GM19238 (cell line): Measurements from ENCODE around the gene IGFBP7.

ENCODE experiments used
- DNase-seq: peaks from one replicate; pipeline ENCODE4 v3.0.0; 2011; ENCODE audit warnings: low spot score; ENCODE audit not compliant: insufficient read length

The IGFBP7 gene, protein sequence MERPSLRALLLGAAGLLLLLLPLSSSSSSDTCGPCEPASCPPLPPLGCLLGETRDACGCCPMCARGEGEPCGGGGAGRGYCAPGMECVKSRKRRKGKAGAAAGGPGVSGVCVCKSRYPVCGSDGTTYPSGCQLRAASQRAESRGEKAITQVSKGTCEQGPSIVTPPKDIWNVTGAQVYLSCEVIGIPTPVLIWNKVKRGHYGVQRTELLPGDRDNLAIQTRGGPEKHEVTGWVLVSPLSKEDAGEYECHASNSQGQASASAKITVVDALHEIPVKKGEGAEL

DNA sequence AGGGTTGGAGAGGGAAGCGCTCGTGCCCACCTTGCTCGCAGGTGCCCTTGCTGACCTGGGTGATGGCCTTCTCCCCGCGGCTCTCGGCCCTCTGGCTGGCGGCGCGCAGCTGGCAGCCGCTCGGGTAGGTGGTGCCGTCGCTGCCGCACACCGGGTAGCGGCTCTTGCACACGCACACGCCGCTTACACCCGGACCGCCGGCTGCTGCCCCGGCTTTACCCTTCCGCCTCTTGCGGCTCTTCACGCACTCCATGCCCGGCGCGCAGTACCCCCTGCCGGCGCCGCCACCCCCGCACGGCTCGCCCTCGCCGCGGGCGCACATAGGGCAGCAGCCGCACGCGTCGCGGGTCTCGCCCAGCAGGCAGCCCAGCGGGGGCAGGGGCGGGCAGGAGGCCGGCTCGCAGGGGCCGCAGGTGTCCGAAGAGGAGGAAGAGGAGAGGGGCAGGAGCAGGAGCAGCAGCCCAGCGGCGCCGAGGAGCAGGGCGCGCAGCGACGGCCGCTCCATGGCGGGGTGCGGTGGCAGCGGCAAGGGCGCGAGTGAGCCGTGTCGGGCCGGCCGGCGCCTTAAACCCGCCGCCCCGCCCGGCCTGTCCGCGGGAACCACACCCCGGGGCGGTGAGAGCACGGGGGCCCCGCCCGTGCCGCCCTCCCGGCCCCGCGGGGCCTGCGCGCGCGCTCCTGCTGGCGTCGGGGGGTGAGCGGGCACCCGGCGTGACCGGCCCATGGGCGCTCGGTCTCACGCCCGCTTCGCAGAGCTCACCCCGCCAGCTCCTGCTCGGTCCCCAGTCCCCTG lies at the start of gene IGFBP7:
TSS of gene IGFBP7 (minus strand) at position 539 of the 793 bp plus-strand sequence. CDS start at position 505, 34 bp downstream.
- peak; percentile 23 for DNase-seq

DNA sequence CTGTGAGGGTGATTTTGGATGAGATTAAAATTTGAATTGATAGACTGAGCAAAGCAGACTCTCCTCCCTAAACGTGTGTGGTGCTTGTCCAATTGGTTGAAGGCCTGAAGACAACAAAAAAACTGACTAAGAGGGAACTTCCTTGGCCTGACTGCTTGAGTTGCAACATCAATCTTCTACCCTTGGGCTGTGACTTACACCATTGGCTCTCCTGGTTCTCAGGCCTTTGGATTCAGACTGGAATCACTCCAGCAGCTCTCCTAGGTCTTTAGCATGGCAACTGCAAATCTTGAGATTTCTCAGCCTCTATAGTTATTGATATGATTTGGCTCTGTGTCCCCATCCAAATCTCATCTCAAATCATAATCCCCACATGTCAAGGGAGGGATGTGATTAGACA lies 49.7 kb upstream of the IGFBP7 start:
- DNase-seq = no peak

DNA sequence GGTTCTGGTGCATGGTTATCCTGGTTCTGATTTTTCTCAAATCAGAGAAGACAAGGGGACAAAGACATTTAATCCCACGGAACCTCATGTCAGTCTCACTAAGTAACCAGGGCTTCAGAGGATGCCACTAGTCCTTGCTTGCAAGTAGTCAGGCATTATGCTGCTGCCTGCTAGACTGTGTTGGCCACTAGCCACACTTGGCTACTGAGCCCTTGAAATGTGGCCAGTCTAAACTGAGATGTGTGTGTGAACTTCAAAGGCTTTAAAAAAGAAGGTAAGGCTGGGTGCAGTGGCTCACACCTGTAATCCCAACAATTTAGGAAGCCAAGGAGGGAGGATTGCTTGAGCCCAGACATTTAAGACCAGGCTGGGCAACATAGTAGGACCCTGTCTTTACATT lies 48.6 kb upstream of the IGFBP7 start:
- no peak for DNase-seq

DNA sequence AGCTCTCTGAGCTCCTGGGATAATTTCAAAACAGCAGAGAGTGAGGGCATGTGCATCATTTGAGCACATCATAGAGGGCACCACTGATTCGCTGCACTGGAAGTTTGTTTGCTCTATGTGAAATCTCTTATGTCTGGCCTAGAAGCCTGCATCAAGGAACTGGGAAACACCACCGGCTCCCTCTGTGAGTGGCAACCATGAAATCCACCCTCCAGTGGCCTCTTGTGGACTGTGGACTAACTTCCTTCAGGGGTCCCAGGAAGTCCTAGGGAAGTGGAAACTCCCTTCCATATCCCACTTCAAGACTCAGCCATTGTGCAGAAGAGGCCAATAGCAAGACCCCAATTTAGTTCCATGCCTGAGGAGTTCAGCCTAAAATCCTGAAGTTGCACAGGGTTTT lies 48.0 kb upstream of the IGFBP7 start:
- no peak for DNase-seq

DNA sequence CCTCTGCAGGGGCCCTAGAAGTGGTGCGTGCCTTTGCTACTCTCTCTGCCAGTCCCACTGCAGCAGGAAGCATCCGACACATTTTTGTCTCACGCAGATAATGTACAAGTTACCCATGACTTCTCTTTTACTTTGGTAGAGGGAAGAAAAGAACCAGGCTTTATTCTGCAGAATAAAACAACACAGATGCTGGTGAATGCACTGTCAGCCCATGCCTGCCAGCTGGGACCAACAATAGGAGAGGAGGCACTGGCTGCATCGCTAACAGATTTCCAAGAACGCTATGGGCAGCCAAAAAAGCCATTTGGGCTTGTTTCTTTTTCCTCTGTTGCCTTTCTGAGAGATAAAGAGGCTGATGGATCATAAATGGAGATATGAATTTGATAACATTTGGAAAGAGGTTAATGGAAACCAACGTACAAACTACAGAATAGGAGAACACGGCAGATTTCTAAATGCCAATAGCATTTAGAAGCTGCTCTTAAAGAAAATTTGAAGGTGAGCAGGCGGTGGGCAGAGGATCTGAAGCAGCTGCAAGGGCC lies 47.5 kb upstream of the IGFBP7 start:
- DNase-seq = no peak

DNA sequence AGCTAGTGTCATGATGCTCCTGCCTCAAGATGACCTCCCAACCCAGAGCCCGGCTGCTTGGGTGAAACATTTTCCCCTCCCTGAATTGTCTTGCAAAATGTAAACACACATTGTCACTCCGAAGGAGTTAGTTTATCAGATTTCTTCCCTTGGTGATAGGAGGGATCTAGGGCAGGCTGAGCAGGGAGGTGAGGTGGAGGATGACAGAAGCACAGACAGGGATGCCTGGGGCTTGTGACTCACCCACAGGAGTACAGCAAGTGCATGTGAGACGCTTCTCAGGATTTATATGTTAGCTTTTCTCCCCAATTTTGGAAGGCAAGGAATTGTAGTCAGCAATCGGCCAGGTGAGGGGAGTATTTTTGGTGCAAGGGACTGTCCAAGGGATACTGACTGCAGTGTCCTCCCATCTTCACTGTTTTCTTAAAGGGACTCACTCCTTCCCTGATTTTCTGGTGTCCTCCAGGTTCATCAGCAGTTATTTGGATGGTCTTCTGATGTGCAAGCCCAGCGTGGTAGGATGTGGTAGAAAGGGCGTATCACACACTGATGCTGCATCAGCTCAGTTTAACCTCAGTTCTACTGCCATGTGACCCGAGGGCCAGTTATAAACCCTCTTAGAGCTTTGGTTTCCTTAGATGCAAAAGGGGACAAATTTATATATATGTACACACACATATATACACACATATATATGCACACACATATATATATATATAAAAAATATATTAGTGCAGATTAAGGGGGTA lies 46.2 kb upstream of the IGFBP7 start:
- no peak for DNase-seq

DNA sequence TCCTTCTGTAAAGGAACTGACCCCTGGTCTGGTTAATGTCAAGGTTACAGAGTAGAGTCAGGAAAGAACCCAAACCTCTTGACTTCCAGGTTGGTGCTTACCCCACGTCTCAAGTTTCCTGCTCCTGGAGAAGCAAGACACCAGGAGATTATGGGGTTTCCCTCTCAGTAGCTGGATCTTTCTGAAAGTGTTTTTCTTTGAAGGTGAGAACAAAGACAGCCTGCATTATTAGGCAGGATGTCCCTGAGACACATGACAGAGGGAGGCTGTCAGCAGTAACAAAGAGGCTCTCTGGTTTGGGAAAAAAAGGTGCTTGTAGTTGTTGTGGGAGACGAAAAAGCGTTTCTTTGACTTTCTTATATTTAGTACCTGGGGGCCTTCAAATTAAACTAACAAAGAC lies 44.7 kb upstream of the IGFBP7 start:
- DNase-seq = no peak

DNA sequence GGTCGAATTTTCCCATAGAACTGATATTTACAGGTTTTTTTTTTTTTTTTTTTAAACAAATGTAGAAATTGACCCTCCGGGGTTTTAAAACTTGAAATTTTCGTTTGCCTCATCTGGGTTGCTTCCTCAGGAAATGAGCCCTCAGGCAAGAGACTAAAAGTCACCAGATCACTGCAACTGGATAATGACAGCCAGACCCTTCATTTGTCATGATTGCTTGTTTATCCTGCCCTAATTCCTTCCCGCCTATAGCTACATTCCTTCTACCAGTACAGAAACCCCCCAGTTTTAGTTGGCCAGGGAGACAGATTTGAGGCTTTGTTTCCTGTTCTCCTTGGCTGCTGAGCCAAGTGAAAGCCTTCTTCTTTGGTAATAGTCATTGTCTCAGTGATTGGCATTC lies 44.0 kb upstream of the IGFBP7 start:
- DNase-seq = no peak

DNA sequence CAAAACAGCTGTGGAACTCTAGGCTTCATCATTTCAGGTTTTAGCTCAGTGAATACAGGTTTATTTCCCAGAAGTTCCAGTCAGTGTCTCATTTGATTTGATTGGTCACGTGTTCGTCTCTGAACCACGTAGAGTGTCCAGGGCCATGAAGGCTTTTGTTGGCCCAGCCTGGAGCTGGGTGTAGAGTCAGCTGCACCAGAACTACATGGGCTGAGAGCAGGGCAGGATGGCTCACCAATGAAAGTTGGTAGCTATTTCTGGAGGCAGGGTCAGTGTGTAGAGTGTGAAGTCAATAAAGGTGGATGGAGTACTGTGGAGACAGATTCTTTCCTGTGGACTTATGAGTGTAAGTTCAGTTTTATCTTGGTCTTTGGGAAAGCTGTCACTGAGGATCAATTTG lies 43.0 kb upstream of the IGFBP7 start:
- no peak for DNase-seq

DNA sequence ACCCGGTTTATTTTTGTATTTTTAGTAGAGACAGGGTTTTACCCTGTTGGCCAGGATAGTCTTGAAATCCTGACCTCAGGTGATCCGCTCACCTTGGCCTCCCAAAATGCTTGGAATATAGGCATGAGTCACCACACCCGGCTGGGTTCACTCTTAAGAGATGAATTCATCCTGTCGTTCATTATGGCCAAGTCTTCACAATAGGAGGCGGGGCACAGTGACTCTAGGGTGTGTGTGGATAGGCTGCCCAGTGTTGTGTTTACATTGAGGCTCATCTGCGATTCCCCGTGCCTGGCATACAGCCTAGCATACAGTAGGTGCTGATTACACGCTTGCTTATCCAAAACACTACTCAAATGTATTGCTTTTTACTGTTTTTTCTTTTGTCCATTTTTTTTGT lies 41.3 kb upstream of the IGFBP7 start:
- DNase-seq = no peak

DNA sequence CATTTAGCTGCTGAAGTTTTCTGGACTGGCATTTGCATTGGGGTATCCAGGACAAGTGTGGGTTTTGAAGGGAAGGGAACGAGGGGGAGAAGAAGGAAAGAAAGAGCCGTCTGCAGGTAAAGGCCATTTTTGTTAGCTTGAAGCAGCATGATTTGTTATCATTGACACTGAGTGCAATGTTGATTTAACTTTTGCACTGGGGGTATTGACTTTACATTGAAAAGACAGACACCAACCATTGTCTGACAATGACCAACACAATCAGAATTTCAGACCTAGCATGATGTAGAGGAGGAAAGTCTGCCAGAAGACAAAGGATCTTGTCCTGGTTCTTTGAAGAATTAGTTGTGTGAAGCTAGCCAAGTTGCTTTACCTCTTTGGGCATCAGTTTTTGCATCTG lies 39.6 kb upstream of the IGFBP7 start:
- no peak for DNase-seq

DNA sequence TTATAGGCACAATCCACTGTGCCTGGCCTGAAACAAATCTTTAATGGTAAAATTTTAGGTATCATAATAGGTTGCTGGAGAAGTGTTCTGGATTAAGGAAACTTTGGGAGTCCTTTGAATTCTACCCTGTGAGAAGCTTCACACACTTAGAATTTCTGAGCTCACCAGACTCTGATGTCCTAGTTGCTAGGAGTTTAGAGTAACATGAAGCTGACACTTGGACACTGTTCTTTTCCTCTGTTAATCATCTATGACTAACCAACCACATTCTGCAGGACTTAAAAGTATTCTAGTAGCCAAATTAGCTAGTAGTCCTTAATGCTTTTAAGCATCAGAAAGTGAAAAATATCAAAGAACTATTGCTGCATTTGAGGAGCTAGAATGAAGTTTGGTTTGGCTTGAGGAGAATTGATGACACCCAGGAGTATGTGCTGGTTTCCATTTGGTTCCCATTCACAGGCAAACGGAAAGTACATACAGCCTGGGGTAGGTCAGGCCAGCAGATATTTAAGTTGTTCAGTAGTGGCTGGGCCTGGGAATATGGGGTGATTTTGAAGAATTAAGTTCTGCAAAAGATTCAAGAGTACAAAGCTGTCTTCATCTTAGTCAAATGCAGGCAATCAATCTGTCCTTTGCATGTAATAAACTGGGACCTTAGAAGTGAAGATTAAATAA lies 38.8 kb upstream of the IGFBP7 start:
- DNase-seq = no peak

DNA sequence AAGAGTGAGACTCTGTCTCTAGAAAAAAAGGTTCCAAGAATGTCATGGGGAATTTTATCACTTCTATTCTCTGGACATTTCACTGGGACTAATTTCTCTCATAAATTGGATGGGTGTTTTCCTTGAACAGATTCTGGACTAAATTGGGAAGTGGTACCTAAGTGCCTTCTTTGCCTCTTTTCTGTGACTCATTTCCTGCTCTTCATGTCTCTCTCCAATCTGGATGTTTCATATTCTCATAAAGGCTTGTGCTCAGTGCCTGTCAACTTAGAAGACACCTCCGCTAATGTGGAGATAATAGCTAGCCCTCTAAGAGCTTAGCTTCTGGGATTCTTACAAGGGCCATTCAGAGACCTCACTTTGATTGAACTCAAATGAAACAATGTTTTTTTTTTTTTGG lies 38.0 kb upstream of the IGFBP7 start:
- no peak for DNase-seq

DNA sequence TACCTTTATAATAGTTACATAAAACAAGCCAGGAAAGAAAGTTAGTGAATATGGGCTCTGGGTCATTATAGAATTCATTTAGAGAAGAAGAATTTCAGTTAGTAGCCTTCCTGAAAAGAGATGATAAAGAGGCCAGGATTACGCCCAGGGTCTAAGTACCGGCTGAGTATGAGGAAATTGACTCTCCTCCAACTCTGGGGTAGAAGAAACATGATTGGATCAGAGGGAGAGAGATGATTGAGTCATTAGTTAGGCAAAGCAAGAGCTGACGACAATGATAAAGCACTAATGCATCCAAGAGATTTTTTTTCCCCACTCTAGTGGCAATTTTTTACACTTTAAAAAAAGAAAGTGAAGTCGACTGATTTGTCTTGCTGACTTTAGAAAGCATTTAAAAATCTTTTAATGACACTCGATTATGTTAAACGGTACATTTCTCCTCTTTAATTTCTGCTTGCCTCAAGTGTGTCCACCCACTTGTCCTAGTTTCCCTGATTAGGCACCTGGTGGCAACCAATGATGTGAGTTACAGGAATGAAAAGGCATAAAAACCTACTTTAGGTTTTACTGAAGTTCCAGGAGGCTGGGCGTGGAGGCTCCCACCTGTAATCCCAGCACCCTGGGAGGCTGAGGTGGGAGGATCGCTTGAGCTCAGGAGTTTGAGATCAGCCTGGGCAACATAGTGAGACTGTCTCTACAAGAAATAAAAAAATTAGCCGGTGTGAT lies 37.3 kb upstream of the IGFBP7 start:
- DNase-seq = no peak

DNA sequence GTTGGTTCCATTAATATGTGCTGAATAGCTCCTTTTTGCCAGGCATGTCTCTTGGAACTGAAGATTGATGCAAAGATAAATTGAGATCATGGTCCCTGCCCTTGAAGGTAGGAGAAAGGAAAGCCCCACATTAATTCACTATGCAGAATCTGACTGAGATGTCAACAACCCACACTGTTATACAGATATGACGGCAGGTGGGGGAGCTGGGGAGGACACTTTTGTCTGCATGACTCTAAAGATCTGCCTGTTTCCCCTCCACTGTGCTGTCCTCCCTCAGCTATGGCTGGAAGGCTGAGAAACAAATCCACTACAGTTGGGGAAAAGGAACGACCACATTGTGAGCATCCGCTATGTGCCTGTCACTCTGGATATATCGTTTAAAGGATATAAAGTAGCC lies 36.3 kb upstream of the IGFBP7 start:
- no peak for DNase-seq

DNA sequence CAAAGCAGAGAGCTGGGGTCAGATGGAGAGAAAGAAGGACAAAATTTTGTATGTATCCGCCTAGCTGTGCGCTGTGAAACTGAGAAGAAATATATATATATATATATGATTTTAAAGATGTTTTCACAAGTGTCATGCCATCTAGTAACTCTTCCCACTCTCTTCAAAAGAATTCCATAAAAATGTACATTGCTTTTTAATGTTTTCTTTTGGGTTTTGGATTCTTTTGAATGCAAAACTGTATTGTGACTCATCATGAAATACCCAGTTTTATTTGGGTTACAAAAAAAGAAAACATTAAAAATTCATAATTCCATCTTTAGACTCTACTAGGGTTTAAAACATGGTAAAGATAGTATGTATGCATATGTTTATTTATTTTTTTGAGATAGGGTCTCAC lies 34.3 kb upstream of the IGFBP7 start:
- DNase-seq = no peak

DNA sequence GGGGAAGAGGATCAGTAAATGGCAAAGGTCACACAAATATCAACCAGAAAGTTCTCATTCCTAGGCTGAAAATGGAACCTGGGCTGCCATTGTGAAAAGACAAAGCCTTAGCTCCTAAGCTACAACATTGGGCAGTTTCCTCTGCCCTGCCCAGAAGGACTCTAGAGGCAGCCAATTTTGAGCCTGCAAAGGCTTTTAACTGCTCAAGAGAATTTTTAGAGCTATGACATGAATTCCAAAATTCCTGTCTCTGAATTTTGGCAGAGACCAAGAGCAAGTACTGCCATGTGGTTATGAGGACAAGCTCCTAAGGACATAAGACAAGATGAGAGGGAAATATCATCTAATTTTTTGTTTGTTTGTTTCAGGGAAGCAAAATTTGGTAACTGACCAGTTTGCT lies 29.6 kb upstream of the IGFBP7 start:
- DNase-seq = no peak

DNA sequence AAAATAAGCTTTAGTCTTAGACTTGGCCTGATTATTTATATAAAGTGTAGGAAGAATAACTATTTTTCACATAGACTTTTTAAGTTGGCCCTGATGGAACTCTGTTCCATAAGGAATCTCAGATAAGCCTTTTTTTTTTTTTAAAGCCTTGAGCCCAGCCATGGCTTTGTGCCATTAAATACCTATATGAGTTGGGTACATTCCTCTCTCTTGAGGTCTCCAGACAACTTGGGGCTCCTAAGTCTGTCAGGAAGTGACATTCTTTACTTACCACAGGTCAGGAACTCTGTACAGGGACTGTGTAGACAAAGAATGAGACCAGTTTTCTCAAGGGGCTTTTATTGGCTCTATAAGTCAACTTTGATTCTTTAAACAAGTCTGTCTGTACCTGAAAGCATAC lies 27.1 kb upstream of the IGFBP7 start:
- no peak for DNase-seq

DNA sequence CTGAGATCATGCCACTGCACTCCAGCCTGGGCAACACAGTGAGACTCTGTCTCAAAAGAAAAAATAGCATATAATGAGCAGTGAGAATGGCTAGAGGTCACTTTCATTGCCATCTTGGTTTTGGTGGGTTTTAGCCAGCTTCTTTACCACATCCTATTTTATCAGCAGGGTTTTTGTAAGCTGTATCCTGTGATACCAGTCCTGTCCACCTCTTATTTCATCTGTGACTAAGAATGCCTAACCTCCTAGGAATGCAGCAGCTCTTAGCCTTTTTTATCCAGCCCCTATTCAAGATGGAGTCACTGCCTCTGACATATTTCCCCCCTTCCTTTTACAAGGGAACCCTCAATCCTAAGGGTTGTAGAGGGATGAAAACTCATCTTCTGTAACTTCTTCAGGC lies 26.1 kb upstream of the IGFBP7 start:
- no peak for DNase-seq

DNA sequence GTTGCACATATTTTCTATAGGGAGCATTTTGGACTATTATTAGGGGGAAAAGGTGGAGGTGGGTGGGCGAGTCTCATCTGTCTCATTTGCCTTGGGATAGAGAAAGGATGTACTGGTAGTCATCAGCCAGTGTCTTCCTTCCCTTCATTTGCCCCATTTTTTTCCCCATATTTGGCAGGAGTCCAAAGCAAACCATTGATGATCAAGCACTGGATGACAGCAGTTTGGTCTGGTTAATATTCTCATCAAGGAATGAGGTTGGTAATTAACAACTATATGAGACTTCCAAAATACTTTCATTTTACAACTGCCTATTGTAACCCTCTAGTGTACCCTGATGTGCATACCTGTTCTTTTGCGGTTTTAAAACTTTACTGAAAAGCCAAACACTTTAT lies 22.6 kb upstream of the IGFBP7 start:
- DNase-seq = no peak
